IPS DF 4.7 (cell line): Measurements from ENCODE around the gene CYP2W1.
"Not testable (repeated sequence)": the region's sequence is repeated elsewhere in the genome, so short reads cannot be mapped to it uniquely, and the experiment has no call there.

ENCODE experiments used
- DNase-seq: peaks from one replicate; pipeline ENCODE4 v3.0.0-alpha.2; 2013; ENCODE audit warnings: low spot score; ENCODE audit errors: extremely low read depth

The CYP2W1 gene

GRCh38 chr7:1028044-1028770 is 45.2 kb downstream of the CYP2W1 start:
- no peak for DNase-seq

DNA sequence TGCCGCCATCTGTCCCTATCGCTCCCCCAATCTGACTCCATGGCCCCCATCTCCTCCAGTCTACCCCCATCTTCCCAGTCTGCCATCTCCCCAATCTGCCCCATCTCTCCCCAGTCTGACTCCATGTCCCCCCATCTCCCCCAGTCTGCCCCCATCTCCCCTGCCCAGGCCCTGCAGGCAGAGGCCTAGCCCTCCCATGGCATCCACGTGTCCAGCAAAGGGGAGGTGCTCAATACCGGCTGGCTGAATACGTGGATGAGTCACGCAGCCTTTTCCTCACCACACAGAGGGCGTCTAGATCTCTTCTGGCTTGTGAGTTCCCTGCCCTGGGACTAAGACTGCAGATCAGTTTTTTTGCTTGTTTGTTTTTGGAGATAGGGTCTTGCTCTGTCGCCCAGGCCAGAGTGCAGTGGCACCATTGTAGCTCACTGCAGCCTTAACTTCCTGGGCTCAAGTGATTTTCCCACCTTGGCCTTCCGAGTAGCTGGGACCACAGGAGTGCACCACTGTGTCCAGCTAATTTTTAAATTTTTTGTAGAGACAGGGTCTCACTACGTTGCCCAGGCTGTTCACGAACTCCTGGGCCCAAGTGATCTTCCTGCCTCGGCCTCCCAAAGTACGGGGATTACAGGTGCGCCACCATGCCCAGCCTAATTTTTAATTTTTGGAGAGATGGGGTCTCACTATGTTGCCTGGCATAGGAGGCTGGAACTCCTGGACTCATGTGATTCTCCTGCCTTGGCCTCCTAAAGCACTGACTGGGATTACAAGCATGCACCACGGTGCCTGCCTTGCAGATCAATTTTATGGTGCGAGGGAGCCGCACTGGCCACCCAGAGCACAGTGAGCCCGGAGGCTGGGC is 46.0 kb downstream of the CYP2W1 start:
- no peak for DNase-seq

GRCh38 chr7:1029637-1030443 is 46.9 kb downstream of the CYP2W1 start:
- DNase-seq: no peak

DNA sequence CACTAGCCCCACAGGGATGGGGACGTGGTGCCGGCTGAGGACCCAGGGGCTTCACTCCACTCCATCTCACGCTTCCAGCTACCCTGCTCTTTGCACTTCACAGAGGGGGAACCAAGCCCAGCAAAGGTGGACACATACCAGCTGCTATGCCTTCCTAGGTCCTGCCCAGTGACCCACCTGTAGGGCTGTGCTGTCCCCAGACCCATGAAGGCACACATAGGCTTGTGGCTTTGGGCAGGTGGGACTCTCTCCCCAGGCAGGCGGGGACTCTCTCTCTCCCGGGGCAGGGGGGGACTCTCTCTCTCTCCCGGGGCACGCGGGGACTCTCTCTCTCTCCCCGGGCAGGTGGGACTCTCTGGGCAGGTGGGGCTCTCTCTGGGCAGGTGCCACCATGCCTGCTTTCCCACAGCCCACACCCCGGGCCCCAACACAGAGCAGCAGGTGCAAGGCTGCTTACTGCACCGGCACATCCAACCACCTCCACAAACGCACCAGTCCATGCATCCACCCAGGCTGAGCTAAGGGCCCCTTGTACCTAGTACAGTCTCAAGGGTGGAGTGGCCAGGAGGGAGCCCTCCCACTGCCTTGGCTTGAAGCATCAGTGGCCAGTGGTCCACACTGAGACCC is 47.6 kb downstream of the CYP2W1 start:
- no peak for DNase-seq

DNA sequence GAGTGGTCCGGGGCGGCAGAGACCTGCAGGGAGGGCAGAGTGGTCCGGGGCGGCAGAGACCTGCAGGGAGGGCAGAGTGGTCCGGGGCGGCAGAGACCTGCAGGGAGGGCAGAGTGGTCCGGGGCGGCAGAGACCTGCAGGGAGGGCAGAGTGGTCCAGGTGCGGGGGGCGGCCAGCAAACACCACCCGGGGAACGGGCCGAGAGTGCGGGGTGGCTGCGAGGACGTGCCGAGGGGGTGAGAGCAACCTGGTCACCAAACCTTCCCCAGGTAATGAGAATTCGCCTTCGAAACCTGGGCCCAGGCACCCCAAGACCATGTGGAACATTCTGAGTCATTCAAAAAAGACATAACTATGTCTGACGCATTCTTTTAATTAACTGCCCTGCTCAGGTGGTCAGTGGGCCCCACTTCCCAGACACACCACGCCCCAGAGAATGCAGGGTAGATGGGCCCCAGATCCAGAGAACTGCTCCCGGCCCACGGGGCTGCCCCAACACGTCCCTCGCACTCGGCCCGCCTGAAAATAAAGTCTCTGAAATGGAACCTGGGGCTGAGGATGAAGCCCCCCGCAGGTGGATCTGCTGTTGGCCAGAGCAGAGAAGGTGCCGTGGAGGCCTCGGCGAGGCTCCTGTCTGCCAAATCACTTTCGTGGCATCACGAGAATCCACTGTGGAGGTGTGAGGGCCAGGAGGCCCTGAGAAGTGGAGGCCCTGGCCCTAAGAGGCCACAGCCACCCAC is 48.9 kb downstream of the CYP2W1 start:
- no peak for DNase-seq

GRCh38 chr7:1032536-1033181 is 49.7 kb downstream of the CYP2W1 start:
- no peak for DNase-seq

DNA sequence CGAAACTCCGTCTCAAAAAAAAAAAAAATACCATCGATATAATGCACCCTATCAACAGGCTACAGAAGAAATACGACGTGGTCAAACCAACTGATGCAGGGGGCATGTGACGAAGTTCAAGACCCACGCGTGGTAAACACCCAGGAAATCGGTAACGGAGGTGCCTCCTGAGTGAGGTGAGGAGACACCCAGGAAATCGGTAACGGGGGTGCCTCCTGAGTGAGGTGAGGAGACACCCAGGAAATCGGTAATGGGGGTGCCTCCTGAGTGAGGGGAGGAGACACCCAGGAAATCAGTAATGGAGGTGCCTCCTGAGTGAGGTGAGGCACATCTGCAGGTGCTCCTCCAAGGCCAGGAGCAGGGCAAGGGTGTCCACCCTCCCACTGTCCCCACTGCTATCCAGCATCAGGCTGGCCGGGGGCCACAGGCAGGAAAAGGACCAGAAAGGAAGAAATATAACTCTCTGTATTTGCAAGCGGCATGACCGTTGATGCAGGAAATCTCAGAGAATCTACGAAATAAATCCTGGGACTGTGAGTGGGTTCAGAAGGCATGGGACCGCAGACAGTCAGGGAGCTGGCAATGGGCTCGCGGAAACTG is 50.7 kb downstream of the CYP2W1 start:
- DNase-seq: no peak

DNA sequence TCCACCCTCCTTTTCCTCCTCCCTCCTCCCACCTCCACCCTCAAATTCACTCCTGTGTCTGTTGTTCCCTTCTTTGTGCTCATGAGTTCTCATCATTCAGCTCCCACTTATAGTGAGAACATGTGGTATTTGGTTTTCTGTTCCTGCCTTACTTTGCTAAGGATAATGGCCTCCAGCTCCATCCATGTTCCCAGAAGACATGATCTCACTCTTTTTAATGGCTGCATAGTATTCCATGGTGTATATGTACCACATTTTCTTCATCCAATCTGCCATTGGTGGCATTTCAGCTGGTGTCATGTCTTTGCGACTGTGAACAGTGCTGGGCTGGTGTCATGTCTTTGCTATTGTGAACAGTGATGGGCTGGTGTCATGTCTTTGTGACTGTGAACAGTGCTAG is 51.8 kb downstream of the CYP2W1 start:
- not testable (repeated sequence) for DNase-seq

GRCh38 chr7:1036164-1036928 is 53.4 kb downstream of the CYP2W1 start:
- not testable (repeated sequence) for DNase-seq
